Cardiac muscle cell (in vitro differentiated cells and primary cell): ENCODE data around the gene TRIM69. TPM values are rescaled to one million over a fixed set of nuclear protein-coding genes. Genes with fewer than 3 reads are reported as not detected.
"Not testable (repeated sequence)": the region's sequence is repeated elsewhere in the genome, so short reads cannot be mapped to it uniquely, and the experiment has no call there.

Experiments
- DNase-seq, 2 donors: peaks; one replicate each; pipeline versions ENCODE4 v3.0.0 to v3.0.0-alpha.2; 2010 to 2017; ENCODE audit warnings: low read depth in 1 of 2, low spot score in 1 of 2
- H3K27ac ChIP-seq: fragments of 200-600 bp; sonication (generic); 2 replicates; pipeline ENCODE4 v1.5.1; 2016
- H3K27me3 ChIP-seq: fragments of 200-600 bp; sonication (generic); 2 replicates; pipeline ENCODE4 v1.6.0; 2016; ENCODE audit warnings: control low read depth
- H3K36me3 ChIP-seq: fragments of 200-600 bp; sonication (generic); 2 replicates; pipeline ENCODE4 v1.5.1; 2016; ENCODE audit warnings: control low read depth
- H3K4me1 ChIP-seq: fragments of 200-600 bp; sonication (generic); 2 replicates; pipeline ENCODE4 v1.8.1; 2017; ENCODE audit warnings: low read depth, mild to moderate bottlenecking, mixed run types
- H3K4me3 ChIP-seq: fragments of 200-600 bp; sonication (generic); 2 replicates; pipeline ENCODE4 v1.5.1; 2016; ENCODE audit warnings: mild to moderate bottlenecking
- H3K9me3 ChIP-seq: fragments of 200-600 bp; sonication (generic); 2 replicates; pipeline ENCODE4 v1.5.1; 2017; ENCODE audit warnings: low read depth, mild to moderate bottlenecking, control low read depth
- polyA plus RNA-seq: library from polyadenylated mRNA; unstranded; fragments of >200 nt; fragmentation: Nextera tagmentation; extraction: Ambion mirVana; gene quantifications from 2 replicates; pipeline ENCODE4 v1.2.1, GENCODE V29; 2016
- total RNA-seq: library from RNA; depleted of rRNA; stranded (reverse); fragments of >200 nt; gene quantifications from 2 replicates; pipeline ENCODE4 v1.2.3, GENCODE V29; 2016
- TF ChIP-seq, protein P1 (sequence below): IDR thresholded peaks from 2 replicates; pipeline ENCODE4 v1.5.1; 2012; ENCODE audit warnings: low read depth, mild to moderate bottlenecking, low read length

TRIM69 gene
- total and polyA plus RNA-seq, 2 experiments from 2014 or later, result 20.3 to 37.1 TPM

DNA sequence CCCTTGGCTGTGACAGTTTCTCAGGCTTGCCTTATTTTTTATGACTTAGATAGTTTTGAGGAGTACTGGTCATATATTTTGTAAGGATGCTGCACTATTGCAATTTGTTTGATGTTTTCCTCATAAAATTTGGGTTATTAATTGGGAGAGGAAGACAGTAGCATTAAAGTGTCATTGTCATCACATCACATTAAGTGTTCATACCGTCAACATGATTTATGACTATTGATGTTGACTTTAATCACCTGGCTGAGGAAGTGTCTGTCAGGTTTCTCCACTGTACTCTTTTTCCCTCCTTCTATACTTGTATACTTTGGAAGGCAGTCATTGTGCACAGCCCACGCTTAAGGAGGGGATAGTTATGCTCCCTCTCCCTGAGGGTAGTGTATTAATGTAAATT, 26.9 kb downstream of the TRIM69 start:
- peaks cover 12% of the 10 kb centered on the region for H3K27me3 ChIP-seq
- no peak overlapping the region for H3K27ac ChIP-seq
- no peaks in the 10 kb centered on the region for H3K36me3 ChIP-seq
- TF ChIP-seq, protein P1, sequence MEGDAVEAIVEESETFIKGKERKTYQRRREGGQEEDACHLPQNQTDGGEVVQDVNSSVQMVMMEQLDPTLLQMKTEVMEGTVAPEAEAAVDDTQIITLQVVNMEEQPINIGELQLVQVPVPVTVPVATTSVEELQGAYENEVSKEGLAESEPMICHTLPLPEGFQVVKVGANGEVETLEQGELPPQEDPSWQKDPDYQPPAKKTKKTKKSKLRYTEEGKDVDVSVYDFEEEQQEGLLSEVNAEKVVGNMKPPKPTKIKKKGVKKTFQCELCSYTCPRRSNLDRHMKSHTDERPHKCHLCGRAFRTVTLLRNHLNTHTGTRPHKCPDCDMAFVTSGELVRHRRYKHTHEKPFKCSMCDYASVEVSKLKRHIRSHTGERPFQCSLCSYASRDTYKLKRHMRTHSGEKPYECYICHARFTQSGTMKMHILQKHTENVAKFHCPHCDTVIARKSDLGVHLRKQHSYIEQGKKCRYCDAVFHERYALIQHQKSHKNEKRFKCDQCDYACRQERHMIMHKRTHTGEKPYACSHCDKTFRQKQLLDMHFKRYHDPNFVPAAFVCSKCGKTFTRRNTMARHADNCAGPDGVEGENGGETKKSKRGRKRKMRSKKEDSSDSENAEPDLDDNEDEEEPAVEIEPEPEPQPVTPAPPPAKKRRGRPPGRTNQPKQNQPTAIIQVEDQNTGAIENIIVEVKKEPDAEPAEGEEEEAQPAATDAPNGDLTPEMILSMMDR, result no peak
- no peaks in the 10 kb centered on the region for H3K4me1 ChIP-seq
- no peak for DNase-seq
- no peak overlapping the region for H3K4me3 ChIP-seq
- no peaks in the 10 kb centered on the region for H3K9me3 ChIP-seq

DNA sequence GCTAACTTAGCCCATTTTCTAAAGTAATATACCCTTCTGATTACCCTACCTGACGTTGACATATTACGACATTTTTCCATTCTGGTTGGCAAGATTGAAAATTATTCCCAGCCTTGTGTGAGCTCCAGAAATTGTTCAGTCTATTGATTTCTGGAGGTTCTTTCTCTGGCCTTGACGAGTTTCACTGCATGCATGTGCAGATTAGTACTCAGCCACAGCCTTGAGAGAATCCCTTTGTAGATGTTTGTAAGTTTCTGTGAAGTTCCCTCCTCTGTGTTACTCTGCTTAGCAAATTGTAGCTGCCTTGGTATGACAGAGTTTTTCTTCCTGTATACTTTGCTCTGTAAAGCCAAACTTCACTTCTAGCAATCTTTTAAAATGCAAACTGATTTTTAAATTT, 27.5 kb downstream of the TRIM69 start:
- Histone ChIP-seq H3K36me3 (no peaks in the 10 kb centered on the region), H3K4me1 (no peaks in the 10 kb centered on the region), H3K27me3 (peaks cover 8% of the 10 kb centered on the region), H3K4me3 (no peak overlapping the region), H3K27ac (no peak overlapping the region), H3K9me3 (no peaks in the 10 kb centered on the region)
- DNase-seq, result no peak
- TF ChIP-seq, protein P1, result no peak

DNA sequence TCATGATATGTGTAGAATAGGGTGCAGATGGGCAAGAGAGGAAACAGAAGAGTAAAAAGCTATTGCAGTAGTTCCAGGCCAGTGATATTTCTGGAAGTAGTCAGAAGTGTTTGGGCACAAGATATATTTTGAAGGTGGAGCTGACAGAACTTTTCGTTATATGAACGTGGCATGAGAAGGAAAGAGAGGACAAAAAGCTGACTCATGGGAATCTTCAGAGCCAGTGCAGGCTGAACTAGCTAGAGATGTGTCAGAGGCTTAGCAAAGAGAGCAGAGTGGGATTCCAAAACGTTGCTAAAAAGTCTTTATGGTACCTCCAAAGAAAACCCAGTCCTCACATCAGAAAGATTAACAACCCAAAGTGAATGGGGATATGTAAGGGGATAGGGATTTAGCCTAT, 28.7 kb downstream of the TRIM69 start:
- Histone ChIP-seq H3K27me3 (no peaks in the 10 kb centered on the region), H3K27ac (no peak overlapping the region), H3K4me1 (no peaks in the 10 kb centered on the region), H3K36me3 (no peaks in the 10 kb centered on the region), H3K4me3 (no peak overlapping the region), H3K9me3 (no peaks in the 10 kb centered on the region)
- TF ChIP-seq, protein P1, result no peak
- DNase-seq, result no peak

DNA sequence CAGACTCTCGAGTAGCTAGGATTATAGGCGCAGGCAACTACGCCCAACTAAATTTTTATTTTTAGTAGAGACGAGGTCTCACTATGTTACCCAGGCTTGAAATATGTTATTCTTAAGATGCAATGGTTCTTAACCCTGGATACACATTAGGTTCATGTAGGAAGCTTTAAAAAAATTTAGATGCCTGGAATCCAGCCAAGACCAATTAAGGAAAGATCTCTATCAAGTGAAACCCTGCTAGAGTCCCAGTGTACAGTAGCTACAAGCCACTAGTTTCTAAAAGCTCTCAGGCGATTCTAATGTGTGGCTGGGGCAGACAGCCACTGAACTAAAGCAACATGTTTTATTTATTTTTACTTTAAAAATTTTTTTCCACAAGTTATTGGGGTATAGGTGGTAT, 33.2 kb downstream of the TRIM69 start:
- Histone ChIP-seq H3K27ac (no peak overlapping the region), H3K4me3 (no peak overlapping the region), H3K36me3 (no peaks in the 10 kb centered on the region), H3K9me3 (no peaks in the 10 kb centered on the region), H3K27me3 (no peaks in the 10 kb centered on the region), H3K4me1 (no peaks in the 10 kb centered on the region)
- DNase-seq, result no peak
- TF ChIP-seq, protein P1, result no peak

DNA sequence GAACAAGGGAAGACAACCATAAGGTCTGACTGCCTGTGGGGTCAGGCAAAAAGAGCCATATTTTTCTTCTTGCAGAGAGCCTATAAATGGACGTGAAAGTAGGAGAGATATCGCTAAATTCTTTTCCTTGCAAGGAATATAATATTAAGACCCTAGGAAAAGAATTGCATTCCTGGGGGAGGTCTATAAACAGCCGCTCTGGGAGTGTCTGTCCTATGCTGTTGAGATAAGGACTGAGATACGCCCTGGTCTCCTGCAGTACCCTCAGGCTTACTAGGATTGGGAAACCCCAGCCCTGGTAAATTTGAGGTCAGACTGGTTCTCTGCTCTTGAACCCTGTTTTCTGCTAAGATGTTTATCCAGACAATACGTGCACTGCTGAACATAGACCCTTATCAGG, 34.4 kb downstream of the TRIM69 start:
- not testable (repeated sequence) for H3K4me3 ChIP-seq, H3K27me3 ChIP-seq, DNase-seq, H3K27ac ChIP-seq, H3K9me3 ChIP-seq, H3K36me3 ChIP-seq, H3K4me1 ChIP-seq

GRCh38 chr15:44775953-44776352, 39.6 kb downstream of the TRIM69 start:
- TF ChIP-seq, protein P1, result no peak
- no peaks in the 10 kb centered on the region for H3K27me3 ChIP-seq

More at GRCh38 chr15:44775953-44776352, 39.6 kb downstream of the TRIM69 start:
- Histone ChIP-seq H3K4me3 (no peak overlapping the region), H3K27ac (no peak overlapping the region), H3K4me1 (no peaks in the 10 kb centered on the region), H3K9me3 (no peaks in the 10 kb centered on the region), H3K36me3 (no peaks in the 10 kb centered on the region)
- peak in 1 of 2 donors; percentile 27 for DNase-seq
